HepG2 (cell line): Measurements from ENCODE around the gene TMEM95.

Experiments
- HDAC6 ChIP-seq: fragments of 200-600 bp; sonication (generic); IDR thresholded peaks from 2 replicates; pipeline ENCODE4 v1.7.0; 2017; ENCODE audit warnings: mild to moderate bottlenecking, antibody characterized with exemption, low read length, low read depth
- MAX ChIP-seq: IDR thresholded peaks from 2 replicates; pipeline ENCODE4 v1.6.1; 2012; ENCODE audit warnings: inconsistent platforms

DNA sequence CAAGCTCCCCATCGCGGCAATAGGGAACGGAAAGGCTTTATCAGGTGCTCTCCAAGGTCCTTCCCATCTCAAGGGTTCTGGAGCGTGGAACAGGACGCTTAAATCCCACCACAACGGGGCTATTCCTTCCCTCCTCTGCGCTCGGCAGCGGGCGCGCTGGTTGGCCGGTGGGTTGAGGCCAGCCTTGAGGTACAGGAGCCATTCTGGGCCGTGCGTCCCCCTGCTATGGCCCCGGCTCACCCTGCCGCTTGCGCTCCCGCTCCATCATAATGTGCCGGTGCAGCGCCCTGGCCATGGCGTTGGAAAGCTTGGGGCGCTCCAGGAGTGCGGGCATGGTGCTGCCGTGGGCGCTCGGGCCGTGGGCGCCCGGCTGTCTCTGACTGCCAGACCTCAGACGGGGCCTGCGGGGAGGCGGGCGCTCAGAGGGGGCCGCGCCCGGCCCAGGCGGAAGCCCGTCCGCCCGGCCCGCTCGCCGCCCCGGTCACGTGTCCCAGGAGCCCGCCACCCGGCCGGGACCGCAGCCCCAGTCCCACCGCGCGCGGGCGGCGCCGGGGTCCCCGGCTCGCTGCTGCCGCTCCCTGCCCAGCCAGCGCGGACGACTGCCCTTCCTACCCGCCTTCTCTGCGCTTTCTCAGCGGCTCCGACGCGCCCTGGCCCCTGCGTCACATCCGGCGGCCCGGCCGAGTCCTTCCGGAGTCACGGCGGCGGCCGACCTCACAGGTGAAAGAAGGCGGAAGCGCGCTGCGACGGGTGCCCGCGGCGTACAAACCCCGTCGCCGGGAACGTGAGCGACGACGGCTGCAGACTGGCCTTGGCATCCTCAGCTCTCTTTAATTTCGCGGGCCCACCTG lies 40.0 kb upstream of the TMEM95 start, which contains the start of gene GPS2:
- peak; percentile 88 for TF ChIP-seq MAX
- no peak for TF ChIP-seq HDAC6
